Ureter (tissue), 1 donor: Measurements from ENCODE around the gene CAMTA1. TPM values are rescaled to one million over a fixed set of nuclear protein-coding genes. Genes with fewer than 3 reads are reported as not detected.
A peak's percentile ranks its signal among the peaks of the same experiment; 100 is the strongest.

ENCODE experiments used
- DNase-seq: peaks from one replicate; pipeline ENCODE4 v3.0.0-alpha.2; 2020; ENCODE audit warnings: low spot score
- total RNA-seq: library from RNA; stranded (reverse); gene quantifications from one replicate; pipeline ENCODE4 v1.2.4, GENCODE V29; 2023
- donor health status: DM: yes; HTN: yes; CAD: no.

Gene CAMTA1
- total RNA-seq, 1 donor from 2014 or later: 88.1 TPM

- peak; percentile 75 for DNase-seq
Observed at GRCh38 chr1:7646981-7647901, 862.0 kb downstream of the CAMTA1 start.

- DNase-seq: peak; percentile 58
Observed at GRCh38 chr1:7648761-7649384, 863.6 kb downstream of the CAMTA1 start.

- no peak for DNase-seq
Observed at GRCh38 chr1:7650801-7651200, 865.5 kb downstream of the CAMTA1 start.

GRCh38 chr1:7651203-7651602 is 865.9 kb downstream of the CAMTA1 start:
- DNase-seq: no peak

- no peak for DNase-seq
Observed at GRCh38 chr1:7652061-7652460, 866.8 kb downstream of the CAMTA1 start.

GRCh38 chr1:7652515-7653098 is 867.4 kb downstream of the CAMTA1 start:
- no peak for DNase-seq

- DNase-seq: no peak
Observed at GRCh38 chr1:7654725-7655124, 869.5 kb downstream of the CAMTA1 start.

- DNase-seq: no peak
Observed at GRCh38 chr1:7655354-7655753, 870.1 kb downstream of the CAMTA1 start.

- no peak for DNase-seq
Observed at GRCh38 chr1:7656557-7657215, 871.4 kb downstream of the CAMTA1 start.

GRCh38 chr1:7657287-7658016 is 872.2 kb downstream of the CAMTA1 start:
- no peak for DNase-seq

- DNase-seq: no peak
Observed at GRCh38 chr1:7658099-7658498, 872.8 kb downstream of the CAMTA1 start.

GRCh38 chr1:7659514-7659913 is 874.3 kb downstream of the CAMTA1 start:
- no peak for DNase-seq

GRCh38 chr1:7663451-7664146 is 878.3 kb downstream of the CAMTA1 start:
- DNase-seq: no peak

- DNase-seq: no peak
Observed at GRCh38 chr1:7664147-7664892, 879.1 kb downstream of the CAMTA1 start.

- DNase-seq: no peak
Observed at GRCh38 chr1:7664893-7665250, 879.6 kb downstream of the CAMTA1 start.

- no peak for DNase-seq
Observed at GRCh38 chr1:7666249-7666648, 881.0 kb downstream of the CAMTA1 start.

GRCh38 chr1:7667159-7667558 is 881.9 kb downstream of the CAMTA1 start:
- no peak for DNase-seq

GRCh38 chr1:7667625-7668218 is 882.5 kb downstream of the CAMTA1 start:
- peak; percentile 91 for DNase-seq

GRCh38 chr1:7669559-7670311 is 884.5 kb downstream of the CAMTA1 start:
- DNase-seq: no peak
